Hindlimb muscle (tissue), 1 donor: ENCODE measurements around the gene MUC6. TPM values are rescaled to one million over a fixed set of nuclear protein-coding genes. Genes with fewer than 3 reads are reported as not detected.

Experiments
- DNase-seq: peaks from one replicate; pipeline ENCODE4 v3.0.0-alpha.2; 2013
- polyA plus RNA-seq: library from polyadenylated mRNA; unstranded; fragments of 120-200 nt; gene quantifications from one replicate; pipeline ENCODE4 v1.2.1, GENCODE V29; 2013; ENCODE audit not compliant: insufficient read length

MUC6 gene
- polyA plus RNA-seq, 1 donor: 0.10 TPM

GRCh38 chr11:1072821-1073231, 36.3 kb upstream of the MUC6 start:
- DNase-seq: no peak

DNA sequence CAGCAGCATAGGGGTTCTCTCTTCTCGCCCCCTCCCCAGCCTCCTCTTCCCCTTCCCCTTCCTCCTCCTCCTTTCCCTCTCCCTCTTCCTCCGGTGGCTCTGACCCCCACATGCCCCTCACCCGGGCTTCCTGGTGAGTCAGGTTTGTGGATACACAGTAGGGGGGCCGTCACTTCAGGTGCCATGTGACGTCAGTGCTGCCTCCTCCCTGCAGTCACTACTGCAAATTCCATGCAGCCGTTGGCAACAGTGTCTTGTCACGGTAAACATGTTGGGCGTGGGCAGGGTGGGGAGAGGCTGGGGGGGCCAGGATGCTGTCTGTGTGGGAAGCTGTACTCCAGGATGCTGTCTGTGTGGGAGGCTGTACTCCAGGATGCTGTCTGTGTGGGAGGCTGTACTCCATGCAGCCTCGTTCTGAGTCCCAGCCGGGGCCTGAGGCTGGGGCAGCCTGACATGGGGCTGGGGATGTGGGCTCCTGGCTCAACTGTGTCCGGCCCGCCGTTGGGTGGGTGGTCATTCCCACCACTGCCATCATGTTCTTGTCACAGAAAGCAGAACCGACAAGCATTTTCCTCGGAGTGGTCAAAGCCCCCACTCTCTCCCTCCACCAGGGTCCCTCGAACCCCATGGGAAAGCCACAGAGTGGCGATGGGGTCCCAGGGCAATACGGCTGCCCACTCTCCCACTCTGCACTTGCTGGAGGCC, 35.8 kb upstream of the MUC6 start:
- no peak for DNase-seq

GRCh38 chr11:1071571-1072115, 35.1 kb upstream of the MUC6 start:
- DNase-seq: no peak

DNA sequence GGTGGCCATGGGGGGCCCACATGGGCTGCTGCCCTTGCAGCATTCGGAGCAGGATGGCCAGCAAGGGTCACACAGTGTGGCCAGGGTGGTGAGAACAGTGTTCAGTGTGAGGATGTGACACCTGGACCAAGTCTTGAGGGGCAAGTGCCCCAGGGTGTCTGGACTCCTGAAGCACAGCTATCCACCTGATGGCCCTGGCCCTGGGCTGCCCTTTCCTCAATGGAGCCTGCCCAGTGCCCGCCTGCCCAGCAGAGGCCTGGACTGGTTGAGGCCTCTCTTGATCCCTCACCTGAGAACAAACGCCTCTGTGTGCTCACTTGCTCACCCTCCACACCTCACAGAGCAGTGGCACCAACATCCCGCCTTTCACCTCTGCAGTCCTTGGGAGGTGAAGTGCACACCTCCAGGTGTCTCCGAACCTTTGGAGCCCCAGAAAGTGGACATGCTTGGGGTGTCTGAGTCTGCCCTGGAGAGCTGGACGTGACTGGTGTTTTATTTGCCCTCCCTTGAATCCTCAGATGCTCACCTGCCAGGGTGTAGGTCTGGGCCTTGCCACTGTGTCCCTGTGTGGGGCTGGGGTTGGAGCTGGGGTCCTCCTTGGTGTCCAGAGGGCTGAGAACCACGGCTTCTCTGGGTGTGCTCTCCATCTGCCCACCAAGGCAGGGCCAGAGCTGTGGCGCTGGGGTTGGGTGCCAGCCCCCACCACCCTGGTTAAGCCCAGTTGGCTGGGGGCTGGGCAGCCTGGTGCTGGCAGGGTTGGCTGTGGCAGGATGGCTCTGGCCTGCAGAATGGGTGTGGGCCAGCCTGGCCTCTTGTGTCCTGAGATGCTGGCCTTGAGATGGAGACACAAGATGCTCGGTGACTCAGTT, 34.3 kb upstream of the MUC6 start:
- no peak for DNase-seq

DNA sequence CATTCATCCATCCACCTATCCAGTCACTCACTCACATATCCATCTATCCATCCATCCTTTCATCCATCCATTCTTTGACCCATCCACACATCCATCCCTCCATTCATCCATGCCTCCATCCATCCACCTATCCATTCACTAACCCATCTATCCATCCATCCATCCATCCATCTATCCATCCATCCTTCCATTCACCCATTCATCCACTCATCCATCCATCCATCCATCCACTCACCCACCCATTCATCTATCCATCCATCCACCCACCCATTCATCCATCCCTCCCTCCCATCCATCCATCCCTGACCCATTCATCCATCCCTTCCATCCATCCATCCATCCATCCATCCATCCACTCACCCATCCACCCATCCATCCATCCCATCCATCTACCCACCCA, 33.2 kb upstream of the MUC6 start:
- no peak for DNase-seq

- no peak for DNase-seq
Observed at GRCh38 chr11:1067812-1068496, 31.4 kb upstream of the MUC6 start.

DNA sequence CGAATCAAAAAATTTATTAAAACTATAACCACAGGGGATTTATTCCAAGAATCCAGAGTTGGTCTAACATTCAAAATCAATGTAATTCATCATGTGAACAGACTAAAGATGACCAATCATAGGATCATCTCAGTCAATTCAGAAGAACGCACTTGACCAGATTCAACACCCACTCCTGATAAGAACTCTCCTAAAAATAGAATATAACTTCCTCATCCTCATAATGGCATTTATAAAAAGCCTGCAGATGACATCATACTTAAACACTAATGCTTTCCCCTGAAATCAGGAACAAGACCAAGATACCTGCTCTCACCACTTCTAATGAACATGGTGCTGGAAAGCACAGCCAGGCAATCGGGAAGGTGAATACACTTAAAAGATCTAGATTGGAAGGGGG, 27.6 kb upstream of the MUC6 start:
- DNase-seq: no peak

GRCh38 chr11:1062075-1062820, 25.7 kb upstream of the MUC6 start:
- no peak for DNase-seq

GRCh38 chr11:1060852-1061616, 24.5 kb upstream of the MUC6 start:
- no peak for DNase-seq

DNA sequence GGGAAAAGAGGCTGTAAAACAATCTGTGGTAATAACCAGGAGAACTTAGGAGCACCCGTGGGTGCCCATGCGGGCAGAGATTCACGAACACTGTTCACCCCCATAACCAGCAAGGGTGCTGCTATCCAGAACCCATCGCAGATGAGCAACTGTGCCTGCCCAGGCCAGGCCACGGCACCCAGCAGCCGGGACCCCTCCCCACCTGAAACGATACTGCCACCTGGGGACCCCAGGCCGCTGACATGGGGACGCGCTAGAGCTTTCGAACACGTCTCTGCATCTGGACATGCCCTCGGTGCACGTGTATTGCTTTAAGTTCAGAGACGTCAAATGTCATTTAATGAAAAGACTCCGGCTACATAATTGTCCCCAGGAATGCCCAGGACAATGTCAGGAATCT, 23.9 kb upstream of the MUC6 start:
- DNase-seq: no peak

- DNase-seq: no peak
Observed at GRCh38 chr11:1059759-1060158, 23.2 kb upstream of the MUC6 start.

- DNase-seq: no peak
Observed at GRCh38 chr11:1057806-1058205, 21.3 kb upstream of the MUC6 start.

- no peak for DNase-seq
Observed at GRCh38 chr11:1055990-1056771, 19.7 kb upstream of the MUC6 start.

- DNase-seq: no peak
Observed at GRCh38 chr11:1055109-1055703, 18.7 kb upstream of the MUC6 start.

GRCh38 chr11:1054143-1055108, 17.9 kb upstream of the MUC6 start:
- no peak for DNase-seq

DNA sequence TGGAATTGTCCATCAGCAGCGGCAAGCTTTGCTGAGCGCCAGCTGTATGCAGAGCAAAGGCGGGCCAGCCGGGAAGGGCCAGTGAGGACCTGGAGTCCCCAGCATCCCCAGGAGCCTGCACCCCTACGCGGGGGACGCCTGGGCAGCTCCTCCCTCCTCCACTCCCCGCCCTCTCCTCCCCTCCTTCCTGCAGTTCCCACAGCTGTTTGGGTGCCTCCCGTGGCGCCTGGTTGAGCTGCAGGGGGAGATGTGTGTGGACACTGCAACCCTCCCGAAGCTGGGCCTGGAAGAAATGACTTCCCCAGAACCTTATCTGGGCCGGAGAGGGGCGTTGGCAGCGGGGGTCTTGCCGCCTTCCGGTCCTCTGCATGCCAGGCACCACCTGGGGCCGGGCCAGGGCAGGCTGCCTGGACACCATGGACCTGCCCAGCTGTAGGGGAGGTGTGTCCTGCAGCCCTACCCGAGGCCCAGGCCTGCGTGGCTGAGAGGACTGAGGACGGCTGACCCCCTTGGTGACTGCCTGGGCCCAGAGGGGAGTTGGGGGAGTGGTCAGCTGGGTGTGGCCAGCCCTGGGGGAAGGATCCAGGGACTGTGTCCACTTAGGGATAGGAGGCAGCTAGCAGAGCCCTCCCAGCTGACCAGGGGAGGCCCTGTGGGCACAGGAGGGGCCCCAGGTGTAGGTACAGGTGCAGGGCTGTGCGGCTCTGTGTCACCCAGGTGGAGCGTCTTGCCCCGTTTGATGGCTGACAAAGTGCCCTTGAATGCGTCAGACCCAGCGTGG, 16.8 kb upstream of the MUC6 start:
- DNase-seq: no peak

DNA sequence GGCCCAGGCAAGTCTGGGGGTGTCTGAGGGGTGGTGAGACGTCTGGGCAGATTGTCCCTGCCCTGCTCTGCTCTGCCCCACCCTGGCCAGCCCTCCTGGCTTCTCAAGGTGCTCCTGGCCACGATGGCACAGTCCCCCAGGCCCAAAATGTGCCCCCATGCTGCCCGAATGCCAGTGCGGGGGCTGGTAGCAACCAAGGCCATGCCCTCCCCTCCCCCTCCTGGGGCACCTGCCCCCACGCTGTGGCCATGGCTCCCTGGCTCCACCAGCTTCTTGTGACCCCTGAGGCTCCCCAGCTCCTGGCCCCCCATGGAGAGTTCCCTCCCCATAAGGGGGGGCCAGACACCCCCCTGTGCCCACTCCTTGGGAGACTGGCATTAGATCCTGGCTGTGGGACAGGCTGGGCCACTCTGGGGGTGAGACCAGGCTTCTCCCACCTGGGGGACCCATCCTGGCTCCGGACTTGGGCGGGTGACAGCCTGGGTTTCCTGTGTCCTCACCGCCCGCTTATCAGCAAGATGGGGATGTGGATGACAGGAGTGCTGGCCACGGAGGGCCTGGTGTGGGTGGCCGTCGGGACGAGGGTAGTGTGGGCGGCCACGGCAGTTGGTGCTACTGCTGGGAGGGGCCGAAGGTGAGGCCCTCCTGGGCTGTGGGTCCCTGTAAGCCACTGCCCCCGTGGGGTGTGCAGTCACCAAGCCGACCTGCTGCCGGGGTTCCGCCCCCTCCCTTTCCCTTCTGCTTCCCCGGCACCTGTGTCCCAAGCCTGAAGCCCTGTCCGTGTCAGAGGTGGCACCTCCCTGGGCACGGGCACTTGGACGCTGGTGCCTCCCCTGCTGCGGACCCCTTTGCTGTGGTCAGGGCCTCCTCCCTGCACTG, 15.9 kb upstream of the MUC6 start:
- DNase-seq: no peak
